ENCODE measurements around the gene MACROD2. TPM values are rescaled to one million over a fixed set of nuclear protein-coding genes. Genes with fewer than 3 reads are reported as not detected.

The MACROD2 gene
- total RNA-seq, 1 donor from 2014 or later, result 2.4 TPM

GRCh38 chr20:15439551-15439950, 1444.2 kb downstream of the MACROD2 start:
- H3K27ac Mint-ChIP-seq (ENCODE audit: unreplicated experiment), result no peak overlapping the region
- DNase-seq (ENCODE audit: low read depth), result no peak
- TF ChIP-seq, protein P1, sequence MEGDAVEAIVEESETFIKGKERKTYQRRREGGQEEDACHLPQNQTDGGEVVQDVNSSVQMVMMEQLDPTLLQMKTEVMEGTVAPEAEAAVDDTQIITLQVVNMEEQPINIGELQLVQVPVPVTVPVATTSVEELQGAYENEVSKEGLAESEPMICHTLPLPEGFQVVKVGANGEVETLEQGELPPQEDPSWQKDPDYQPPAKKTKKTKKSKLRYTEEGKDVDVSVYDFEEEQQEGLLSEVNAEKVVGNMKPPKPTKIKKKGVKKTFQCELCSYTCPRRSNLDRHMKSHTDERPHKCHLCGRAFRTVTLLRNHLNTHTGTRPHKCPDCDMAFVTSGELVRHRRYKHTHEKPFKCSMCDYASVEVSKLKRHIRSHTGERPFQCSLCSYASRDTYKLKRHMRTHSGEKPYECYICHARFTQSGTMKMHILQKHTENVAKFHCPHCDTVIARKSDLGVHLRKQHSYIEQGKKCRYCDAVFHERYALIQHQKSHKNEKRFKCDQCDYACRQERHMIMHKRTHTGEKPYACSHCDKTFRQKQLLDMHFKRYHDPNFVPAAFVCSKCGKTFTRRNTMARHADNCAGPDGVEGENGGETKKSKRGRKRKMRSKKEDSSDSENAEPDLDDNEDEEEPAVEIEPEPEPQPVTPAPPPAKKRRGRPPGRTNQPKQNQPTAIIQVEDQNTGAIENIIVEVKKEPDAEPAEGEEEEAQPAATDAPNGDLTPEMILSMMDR (IDR thresholded peaks at IDR 0.05; ENCODE audit: insufficient read depth, low read depth, low read length), result no peak
- no peak for TF ChIP-seq EZH2 (IDR thresholded peaks at IDR 0.05; ENCODE audit: insufficient read depth, low read length)
- H3K9me3 ChIP-seq (ENCODE audit: insufficient read depth, low read depth, low read length), result no peaks in the 10 kb centered on the region
- no peaks in the 10 kb centered on the region for H3K27me3 ChIP-seq (ENCODE audit: insufficient read depth, low read length)
- no peaks in the 10 kb centered on the region for H4K20me1 ChIP-seq (ENCODE audit: insufficient read depth, low read length)
- no peaks in the 10 kb centered on the region for H3K36me3 ChIP-seq (ENCODE audit: insufficient read depth, low read length)
- H3K4me2 ChIP-seq (ENCODE audit: low read length), result no peak overlapping the region
- H2AFZ ChIP-seq (ENCODE audit: low read depth, low read length), result no peak overlapping the region
- H3K27ac ChIP-seq (ENCODE audit: low read depth, low read length), result no peak overlapping the region
- H3K4me3 Mint-ChIP-seq (ENCODE audit: unreplicated experiment), result no peak overlapping the region
- no peaks in the 10 kb centered on the region for H3K27me3 Mint-ChIP-seq (ENCODE audit: low read depth, unreplicated experiment)
- peaks cover 2% of the 10 kb centered on the region for H3K9me3 Mint-ChIP-seq (ENCODE audit: unreplicated experiment)
- no peak overlapping the region for H3K9ac ChIP-seq (ENCODE audit: low read length)
- H3K4me1 Mint-ChIP-seq (ENCODE audit: low read depth, unreplicated experiment), result no peaks in the 10 kb centered on the region
- no peaks in the 10 kb centered on the region for H3K36me3 Mint-ChIP-seq (ENCODE audit: low read depth, unreplicated experiment)
- no peaks in the 10 kb centered on the region for H3K4me1 ChIP-seq (ENCODE audit: insufficient read depth, low read length)
- FAIRE-seq, result no peak
- no peaks in the 10 kb centered on the region for H3K79me2 ChIP-seq (ENCODE audit: insufficient read depth, low read length)
- H3K4me3 ChIP-seq (ENCODE audit: insufficient read depth, low read depth, low read length), result no peak overlapping the region

DNA sequence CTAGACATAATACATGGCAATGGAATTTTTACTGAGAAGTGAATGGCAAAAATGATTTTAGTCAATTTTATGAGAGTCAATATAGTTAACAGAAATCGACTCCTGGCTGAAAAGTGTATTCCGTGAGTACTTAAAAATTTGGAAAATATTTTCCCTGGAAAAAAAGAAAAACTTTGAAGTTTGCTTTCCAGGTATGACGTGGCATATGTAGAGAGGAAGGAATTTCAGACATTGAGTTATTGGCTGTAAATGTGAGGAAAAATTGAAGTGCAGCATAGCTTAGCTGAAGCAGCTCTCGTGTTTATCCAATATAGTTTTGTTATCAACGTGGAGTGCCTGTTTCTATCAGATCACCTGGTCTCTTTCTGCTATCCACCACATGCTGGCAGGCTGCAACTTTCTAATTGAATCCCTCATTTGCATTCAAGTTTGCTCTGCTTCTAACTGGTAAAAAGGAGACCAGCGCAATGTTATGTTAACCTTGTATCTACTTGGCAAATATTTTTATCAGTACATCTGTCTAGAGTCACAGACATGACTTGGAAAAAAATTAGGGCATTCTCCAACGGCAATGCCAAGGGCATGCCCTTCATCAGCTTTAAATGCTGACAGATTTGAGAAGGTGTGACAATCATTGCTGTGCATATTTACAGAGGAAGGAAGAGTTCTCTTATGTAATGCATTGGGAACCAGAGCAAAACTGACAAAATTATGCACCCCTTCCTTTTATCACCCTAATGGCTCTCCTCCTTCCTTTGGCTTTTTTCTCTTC, 1444.9 kb downstream of the MACROD2 start:
- H3K9ac ChIP-seq (ENCODE audit: low read length), result no peak overlapping the region
- H3K27ac Mint-ChIP-seq (ENCODE audit: unreplicated experiment), result no peak overlapping the region
- no peaks in the 10 kb centered on the region for H3K79me2 ChIP-seq (ENCODE audit: insufficient read depth, low read length)
- no peaks in the 10 kb centered on the region for H3K27me3 ChIP-seq (ENCODE audit: insufficient read depth, low read length)
- H3K4me1 ChIP-seq (ENCODE audit: insufficient read depth, low read length), result no peaks in the 10 kb centered on the region
- no peaks in the 10 kb centered on the region for H3K36me3 ChIP-seq (ENCODE audit: insufficient read depth, low read length)
- H3K9me3 ChIP-seq (ENCODE audit: insufficient read depth, low read depth, low read length), result no peaks in the 10 kb centered on the region
- H3K4me3 ChIP-seq (ENCODE audit: insufficient read depth, low read depth, low read length), result no peak overlapping the region
- no peak overlapping the region for H3K4me2 ChIP-seq (ENCODE audit: low read length)
- no peak for TF ChIP-seq EZH2 (IDR thresholded peaks at IDR 0.05; ENCODE audit: insufficient read depth, low read length)
- TF ChIP-seq, protein P1 (IDR thresholded peaks at IDR 0.05; ENCODE audit: insufficient read depth, low read depth, low read length), result no peak
- no peak for DNase-seq (ENCODE audit: low read depth)
- no peak for FAIRE-seq
- H3K4me3 Mint-ChIP-seq (ENCODE audit: unreplicated experiment), result no peak overlapping the region
- peaks cover 2% of the 10 kb centered on the region for H3K9me3 Mint-ChIP-seq (ENCODE audit: unreplicated experiment)
- H3K4me1 Mint-ChIP-seq (ENCODE audit: low read depth, unreplicated experiment), result no peaks in the 10 kb centered on the region
- no peaks in the 10 kb centered on the region for H3K36me3 Mint-ChIP-seq (ENCODE audit: low read depth, unreplicated experiment)
- no peak overlapping the region for H3K27ac ChIP-seq (ENCODE audit: low read depth, low read length)
- no peaks in the 10 kb centered on the region for H3K27me3 Mint-ChIP-seq (ENCODE audit: low read depth, unreplicated experiment)
- H2AFZ ChIP-seq (ENCODE audit: low read depth, low read length), result no peak overlapping the region
- no peaks in the 10 kb centered on the region for H4K20me1 ChIP-seq (ENCODE audit: insufficient read depth, low read length)
